NCI-H1436 treated with DMSO at 0.1 percent for 48 hours (cell line): ENCODE results near the gene EI24.
A peak's percentile ranks its signal among the peaks of the same experiment; 100 is the strongest.

Source experiments
- DNase-seq: peaks from one replicate; lab custom pipeline; 2025; lab: John Stamatoyannopoulos, UW

Gene EI24

GRCh38 chr11:125579811-125580210 is 10.5 kb downstream of the EI24 start:
- DNase-seq: no peak

DNA sequence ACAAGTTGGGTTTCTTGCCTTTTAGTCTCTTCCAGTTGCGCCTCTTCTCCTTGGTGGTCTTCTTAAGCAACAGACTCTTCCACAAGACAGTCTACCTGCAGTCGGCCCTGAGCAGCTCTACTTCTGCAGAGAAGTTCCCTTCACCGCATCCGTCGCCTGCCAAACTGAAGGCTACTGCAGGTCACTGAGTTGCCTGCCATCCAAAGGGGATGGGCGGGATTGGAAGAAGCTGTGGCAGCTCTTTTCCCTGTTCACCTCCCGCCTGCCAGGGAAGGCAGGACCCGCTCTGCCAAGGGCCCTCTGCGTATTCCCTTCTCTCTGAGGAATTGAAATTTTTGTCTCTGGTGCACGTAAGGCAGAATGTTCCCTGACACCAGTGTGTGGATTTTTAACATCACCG is 14.2 kb downstream of the EI24 start:
- DNase-seq: no peak

- DNase-seq: no peak
Observed at GRCh38 chr11:125585487-125585886, 16.2 kb downstream of the EI24 start.

- no peak for DNase-seq
Observed at GRCh38 chr11:125586623-125587022, 17.3 kb downstream of the EI24 start.

- DNase-seq: no peak
Observed at GRCh38 chr11:125587480-125587879, 18.2 kb downstream of the EI24 start.

GRCh38 chr11:125588505-125588904 is 19.2 kb downstream of the EI24 start:
- no peak for DNase-seq

DNA sequence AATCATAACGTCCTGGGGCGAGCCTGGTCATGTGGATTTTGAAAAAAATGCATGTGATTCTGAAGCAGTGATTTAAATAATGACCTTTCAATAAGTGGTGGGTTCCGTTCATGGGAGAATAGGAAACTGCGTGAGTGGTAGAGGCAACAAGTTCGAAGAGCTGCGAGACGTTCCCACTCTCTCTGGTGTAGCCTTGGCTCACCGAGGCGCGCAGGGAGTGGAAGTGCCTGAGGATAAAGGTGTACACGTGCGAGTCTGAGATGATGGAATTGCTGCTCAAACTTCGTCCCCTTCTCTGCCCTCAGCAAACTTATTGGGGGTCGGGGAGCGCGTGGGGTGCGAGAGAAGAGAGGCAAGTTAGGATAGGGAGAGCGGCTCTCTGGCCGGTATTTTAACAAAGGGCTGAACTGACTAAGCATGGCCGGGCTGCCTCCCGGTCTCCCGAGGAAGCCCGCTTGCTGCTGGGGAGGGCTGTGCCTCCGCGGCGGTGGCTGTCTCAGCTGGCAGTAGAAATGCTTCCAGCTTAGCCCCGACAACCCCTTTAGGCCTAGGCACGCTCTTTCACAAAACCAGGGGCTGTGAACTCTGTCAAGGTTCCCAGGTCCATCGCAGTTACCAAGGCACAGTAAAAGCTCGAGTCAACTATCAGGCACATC is 22.5 kb downstream of the EI24 start:
- no peak for DNase-seq

DNA sequence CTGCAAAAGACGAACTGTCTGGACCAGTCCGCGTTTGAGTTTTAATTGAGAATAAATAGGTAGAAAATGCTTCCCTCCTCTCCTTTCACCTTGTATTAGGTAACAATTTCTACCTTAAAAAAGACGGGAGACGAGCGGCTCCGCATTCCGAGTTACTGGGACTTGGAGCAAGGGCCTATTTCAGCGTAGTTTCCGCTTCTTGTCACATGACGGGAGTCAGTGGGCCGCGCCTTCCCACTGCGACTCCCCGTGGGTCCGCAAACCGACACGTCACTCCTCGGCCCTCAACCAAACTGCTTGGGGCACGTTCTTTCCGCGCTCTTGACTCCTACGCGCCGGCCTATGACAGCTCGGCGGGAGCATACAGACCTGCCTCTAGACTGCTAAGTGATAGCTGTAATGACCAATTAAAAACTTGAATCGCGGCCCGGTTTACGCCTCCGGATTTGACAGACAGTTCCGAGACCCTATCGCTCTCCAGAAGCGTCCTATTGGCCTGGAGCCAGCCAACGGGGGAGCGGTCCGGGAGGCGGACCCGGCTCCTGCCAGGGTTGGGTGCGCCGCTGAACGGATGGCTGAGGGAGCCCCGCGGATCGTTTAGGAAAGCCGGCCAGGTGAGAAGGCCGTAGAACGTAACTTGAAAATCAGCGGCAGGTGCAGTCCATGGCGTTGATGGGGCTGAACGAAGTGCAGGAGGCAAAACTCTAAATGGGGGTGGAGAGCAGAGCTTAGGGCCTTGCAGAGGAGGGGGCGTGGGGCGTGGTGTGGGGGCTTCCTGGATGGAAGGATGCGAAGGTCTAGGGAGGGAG is 23.2 kb downstream of the EI24 start, which contains the start of gene STT3A:
TSS of gene STT3A (plus strand) at position 548 of the 809 bp plus-strand sequence. CDS start 3,064 bp downstream, outside the sequence.
- peak; percentile 98 for DNase-seq

DNA sequence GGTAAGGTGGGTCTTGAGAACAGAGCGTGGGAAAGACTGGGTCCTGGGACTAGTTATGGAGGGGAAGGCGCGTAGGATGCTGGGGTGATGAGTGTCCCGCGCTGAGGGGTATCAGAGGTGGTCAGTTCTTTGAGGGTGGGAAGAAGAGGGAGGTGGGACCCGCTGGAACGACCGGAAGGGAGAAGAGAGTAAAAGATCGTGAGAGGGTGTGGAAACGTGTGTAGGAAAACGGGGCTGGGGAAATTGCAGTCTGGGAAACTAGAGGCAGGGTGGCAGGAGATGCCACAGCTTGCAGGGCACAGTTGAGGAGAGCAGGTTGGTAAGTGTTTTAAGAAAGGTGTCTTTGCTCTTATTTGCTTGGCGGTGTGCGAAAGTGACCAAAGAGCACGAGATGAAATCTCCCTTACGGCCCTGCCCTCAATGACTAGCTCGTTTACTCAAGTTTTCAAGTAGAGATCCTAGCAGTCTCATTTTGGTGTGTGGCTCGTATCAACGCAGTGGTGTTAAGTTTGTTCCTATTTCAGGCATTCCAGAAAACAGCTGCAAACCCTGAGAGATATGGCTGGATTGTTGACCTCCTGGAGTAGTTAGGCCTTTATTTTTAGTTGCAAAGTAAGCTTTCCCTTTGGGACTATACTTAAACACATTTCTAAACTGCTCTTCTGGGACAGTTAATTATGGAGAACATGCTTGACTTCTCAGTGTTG is 24.0 kb downstream of the EI24 start:
- DNase-seq: no peak

GRCh38 chr11:125594958-125595357 is 25.7 kb downstream of the EI24 start:
- no peak for DNase-seq

DNA sequence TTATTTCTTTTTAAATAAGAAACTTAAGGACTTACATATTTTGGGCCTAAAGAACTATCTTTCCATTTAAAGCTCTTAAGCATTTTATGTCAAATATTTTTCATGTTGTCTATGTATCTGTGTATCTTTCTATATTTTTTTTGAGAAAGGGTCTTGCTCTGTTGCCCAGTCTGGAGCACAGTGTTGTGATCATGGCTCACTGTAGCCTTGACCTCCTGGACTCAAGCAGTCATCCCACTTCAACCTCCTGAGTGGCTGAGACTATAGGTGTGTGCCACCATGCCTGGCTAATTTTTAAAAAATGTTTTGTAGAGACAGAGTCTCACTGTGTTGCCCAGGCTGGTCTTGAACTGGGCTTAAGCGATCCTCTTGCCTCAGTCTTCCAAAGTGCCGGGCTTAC is 31.4 kb downstream of the EI24 start:
- DNase-seq: no peak

- no peak for DNase-seq
Observed at GRCh38 chr11:125603207-125603606, 33.9 kb downstream of the EI24 start.

GRCh38 chr11:125605417-125605816 is 36.1 kb downstream of the EI24 start:
- no peak for DNase-seq

GRCh38 chr11:125609545-125609944 is 40.3 kb downstream of the EI24 start:
- DNase-seq: no peak

- no peak for DNase-seq
Observed at GRCh38 chr11:125618383-125618782, 49.1 kb downstream of the EI24 start.

DNA sequence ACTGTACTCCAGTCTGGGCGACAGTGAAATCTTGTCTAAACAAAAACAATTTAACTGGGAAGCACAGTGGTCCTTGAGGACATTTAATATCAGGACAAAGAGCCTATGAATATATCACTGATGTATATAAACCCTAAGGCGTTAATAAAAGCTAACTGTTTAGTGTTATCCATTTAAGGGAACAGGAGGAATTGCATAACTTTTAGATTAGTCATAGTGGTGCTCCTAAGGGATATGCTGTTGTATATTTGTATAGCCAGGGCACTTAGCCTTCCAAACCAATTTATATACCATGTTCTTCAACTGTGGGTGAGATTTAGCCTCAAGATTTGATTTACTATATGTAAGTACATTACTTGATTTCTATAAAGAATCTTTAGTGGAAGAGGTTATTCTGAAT is 52.7 kb downstream of the EI24 start:
- no peak for DNase-seq

GRCh38 chr11:125623064-125623463 is 53.8 kb downstream of the EI24 start:
- DNase-seq: no peak

- no peak for DNase-seq
Observed at GRCh38 chr11:125624756-125625213, 55.5 kb downstream of the EI24 start, which contains the start of gene CHEK1. TSS of gene CHEK1 (plus strand) at chr11:125625163. CDS start at chr11:125626769, 1,606 bp downstream.

GRCh38 chr11:125625225-125625629 is 56.0 kb downstream of the EI24 start:
- no peak for DNase-seq

DNA sequence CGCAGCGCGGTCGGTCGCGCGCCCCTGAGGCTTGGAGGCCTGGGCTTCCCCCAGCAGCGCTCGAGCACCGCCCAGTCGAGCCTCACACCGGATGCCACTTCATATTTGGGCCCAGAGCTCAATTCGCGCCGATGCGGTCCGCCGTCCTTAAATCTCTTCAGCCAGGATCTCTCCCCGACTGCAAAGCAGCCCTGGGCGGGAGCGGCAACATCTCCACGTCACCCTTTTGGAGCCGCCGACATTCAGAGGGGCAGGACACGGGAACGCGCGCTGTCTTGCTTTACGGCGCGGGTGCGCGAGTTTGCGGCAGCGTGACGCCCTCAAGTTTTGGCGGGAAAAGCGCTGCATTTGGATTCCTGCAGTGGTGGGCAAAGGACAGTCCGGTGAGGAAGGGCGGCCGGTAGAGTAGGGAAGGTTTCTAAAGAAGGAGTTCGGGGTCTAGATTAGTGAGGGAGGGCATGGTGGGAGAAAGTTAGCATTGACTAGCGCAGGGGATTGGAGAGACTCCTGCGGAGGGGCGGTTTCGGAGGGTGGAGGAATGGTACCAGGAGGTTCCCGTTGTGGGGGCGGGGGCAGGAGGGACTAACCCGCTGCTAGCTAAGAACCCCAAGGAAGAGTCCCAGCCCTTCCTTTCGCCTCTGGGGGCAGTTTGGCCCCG is 56.5 kb downstream of the EI24 start:
- peak; percentile 52 for DNase-seq

- no peak for DNase-seq
Observed at GRCh38 chr11:125626288-125626950, 57.1 kb downstream of the EI24 start.
